ENCODE results near the gene P3H1.

Gene P3H1

DNA sequence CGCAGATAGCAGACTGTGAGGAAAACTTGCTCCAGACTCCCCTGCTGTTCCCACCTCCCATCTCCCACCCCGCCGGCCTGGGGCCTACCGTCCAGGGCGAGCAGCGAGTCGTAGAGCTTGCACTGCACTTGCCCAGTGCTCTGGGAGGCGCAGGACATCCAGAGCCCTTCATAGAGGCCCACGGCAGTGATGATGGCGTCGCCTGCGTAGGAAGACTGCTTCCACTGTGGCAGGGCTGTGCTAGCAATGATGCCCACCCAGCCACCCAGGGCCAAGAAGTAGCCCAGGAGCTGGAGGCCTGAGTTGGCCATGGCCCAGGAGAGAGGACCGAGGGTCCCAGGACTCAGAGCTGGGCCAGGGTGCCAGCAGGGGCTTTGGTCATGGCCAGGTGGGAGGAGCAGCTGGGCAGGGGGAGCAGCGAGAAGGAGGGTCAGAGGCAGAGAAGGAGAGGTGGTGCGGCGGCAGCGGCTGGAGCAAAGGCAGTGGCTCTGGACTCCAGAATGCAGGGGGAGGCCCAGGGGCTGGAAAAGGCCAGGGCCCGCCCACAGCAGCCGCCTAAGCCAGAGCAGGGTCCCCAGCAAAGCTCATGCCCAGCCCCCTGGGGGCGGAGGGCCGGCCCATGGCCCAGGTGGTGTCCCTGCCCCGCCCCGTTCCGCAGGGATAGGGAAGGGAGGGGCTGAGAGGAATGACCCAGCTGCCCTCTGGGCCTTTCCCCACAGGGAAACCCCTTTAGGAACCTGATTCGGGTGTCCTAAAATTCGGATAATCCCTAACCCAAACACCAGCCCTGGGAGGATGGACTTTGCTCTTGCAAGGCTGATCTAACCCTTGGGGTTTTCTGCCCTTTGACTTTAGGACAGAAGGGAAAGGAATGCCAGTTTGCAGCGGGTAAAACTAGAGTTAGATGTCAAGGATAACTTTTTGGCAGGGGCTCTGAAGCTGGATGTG, 26.8 kb downstream of the P3H1 start, which contains the start of gene CLDN19:
TSS of gene CLDN19 (minus strand) at position 484 of the 948 bp plus-strand sequence. CDS start at position 311, 173 bp downstream.
- TF ChIP-seq, protein P1, sequence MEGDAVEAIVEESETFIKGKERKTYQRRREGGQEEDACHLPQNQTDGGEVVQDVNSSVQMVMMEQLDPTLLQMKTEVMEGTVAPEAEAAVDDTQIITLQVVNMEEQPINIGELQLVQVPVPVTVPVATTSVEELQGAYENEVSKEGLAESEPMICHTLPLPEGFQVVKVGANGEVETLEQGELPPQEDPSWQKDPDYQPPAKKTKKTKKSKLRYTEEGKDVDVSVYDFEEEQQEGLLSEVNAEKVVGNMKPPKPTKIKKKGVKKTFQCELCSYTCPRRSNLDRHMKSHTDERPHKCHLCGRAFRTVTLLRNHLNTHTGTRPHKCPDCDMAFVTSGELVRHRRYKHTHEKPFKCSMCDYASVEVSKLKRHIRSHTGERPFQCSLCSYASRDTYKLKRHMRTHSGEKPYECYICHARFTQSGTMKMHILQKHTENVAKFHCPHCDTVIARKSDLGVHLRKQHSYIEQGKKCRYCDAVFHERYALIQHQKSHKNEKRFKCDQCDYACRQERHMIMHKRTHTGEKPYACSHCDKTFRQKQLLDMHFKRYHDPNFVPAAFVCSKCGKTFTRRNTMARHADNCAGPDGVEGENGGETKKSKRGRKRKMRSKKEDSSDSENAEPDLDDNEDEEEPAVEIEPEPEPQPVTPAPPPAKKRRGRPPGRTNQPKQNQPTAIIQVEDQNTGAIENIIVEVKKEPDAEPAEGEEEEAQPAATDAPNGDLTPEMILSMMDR (conservative IDR thresholded peaks at IDR 0.05; ENCODE audit: low read length), result no peak
- no peak for DNase-seq (ENCODE audit: low read depth)
- no peak within 1 kb of the TSS for H3K4me3 ChIP-seq (ENCODE audit: low read length)

GRCh38 chr1:42738678-42739226, 28.1 kb downstream of the P3H1 start:
- no peak for DNase-seq (ENCODE audit: low read depth)
- TF ChIP-seq, protein P1 (conservative IDR thresholded peaks at IDR 0.05; ENCODE audit: low read length), result no peak
- no peak overlapping the region for H3K4me3 ChIP-seq (ENCODE audit: low read length)

DNA sequence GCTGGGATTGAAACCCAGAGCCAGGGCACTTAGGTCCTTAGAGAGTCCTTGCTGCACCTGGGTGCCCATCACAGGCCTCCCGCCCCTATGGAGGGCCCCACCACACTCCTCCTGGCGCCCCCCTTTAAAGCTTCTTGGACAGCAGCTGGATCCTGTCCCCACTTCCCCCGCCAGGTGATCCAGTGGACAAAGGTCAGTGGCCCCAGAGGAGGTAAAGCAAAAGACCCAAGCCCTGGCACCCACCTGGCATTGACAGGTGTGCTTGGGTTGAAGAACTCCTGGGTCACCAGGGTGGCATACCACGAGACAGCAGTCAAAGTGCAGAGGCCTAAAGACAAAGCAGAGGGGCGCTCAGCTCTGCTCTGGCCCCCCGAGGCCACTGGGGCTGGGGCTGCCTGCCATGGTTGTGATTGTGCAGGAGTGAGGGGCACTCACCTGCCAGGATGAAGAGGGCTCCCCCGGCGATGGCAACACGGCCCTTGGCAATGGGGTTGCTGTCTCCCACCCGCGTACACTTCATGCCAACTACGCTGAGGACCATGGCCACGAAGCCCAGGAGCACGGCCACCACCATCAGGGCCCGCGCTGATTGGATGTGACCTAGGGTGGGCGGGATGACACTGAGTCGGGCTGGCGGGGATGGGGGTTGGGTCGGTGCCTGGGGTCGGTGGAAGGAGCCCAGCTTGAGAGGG, 28.7 kb downstream of the P3H1 start:
- no peak for DNase-seq (ENCODE audit: low read depth)
- TF ChIP-seq, protein P1 (conservative IDR thresholded peaks at IDR 0.05; ENCODE audit: low read length), result no peak

GRCh38 chr1:42737257-42737656, 29.6 kb downstream of the P3H1 start:
- TF ChIP-seq, protein P1 (conservative IDR thresholded peaks at IDR 0.05; ENCODE audit: low read length), result no peak
- no peak for DNase-seq (ENCODE audit: low read depth)
- no peak overlapping the region for H3K4me3 ChIP-seq (ENCODE audit: low read length)

More for the DNA sequence above, 28.7 kb downstream of the P3H1 start:
- no peak overlapping the region for H3K4me3 ChIP-seq (ENCODE audit: low read length)

- no peak for DNase-seq (ENCODE audit: low read depth)
- H3K4me3 ChIP-seq (ENCODE audit: low read length), result no peak overlapping the region
- TF ChIP-seq, protein P1 (conservative IDR thresholded peaks at IDR 0.05; ENCODE audit: low read length), result no peak
Measured at GRCh38 chr1:42736571-42737200, 30.1 kb downstream of the P3H1 start.

GRCh38 chr1:42736152-42736551, 30.7 kb downstream of the P3H1 start:
- peak; percentile 14 for DNase-seq (ENCODE audit: low read depth)
- TF ChIP-seq, protein P1 (conservative IDR thresholded peaks at IDR 0.05; ENCODE audit: low read length), result peak; percentile 37

More at GRCh38 chr1:42736152-42736551, 30.7 kb downstream of the P3H1 start:
- no peak overlapping the region for H3K4me3 ChIP-seq (ENCODE audit: low read length)

All from AG10803 (cell line).